GM21367 (cell line): ENCODE data around the gene FOXL3.
"Not testable (repeated sequence)": the region's sequence is repeated elsewhere in the genome, so short reads cannot be mapped to it uniquely, and the experiment has no call there.

Source experiments
- ATAC-seq: cut with Tn5 transposase; IDR thresholded peaks from one replicate; pipeline ENCODE4 v1.9.1; 2021; ENCODE audit not compliant: unreplicated experiment

FOXL3 gene

DNA sequence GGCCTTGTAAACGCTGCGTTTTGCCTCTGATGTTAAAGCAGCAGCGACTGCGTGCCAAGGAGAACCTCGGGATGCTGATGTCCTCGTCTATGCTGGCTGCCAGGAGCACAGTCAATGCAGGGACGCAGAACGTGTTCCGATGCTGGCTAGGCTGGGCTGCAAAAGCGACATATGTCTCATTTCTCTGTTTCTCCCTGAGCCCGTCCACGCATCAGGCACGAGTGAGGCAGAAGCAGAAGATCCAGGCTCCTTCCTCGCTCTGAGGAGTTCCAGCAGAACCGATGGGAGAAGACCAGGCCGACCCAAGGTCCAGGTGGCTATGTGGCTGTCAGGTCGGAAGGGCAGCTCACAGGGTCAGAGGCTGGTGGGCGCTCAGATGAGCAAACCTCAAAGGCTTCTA, 3.7 kb upstream of the FOXL3 start:
- no peak for ATAC-seq

DNA sequence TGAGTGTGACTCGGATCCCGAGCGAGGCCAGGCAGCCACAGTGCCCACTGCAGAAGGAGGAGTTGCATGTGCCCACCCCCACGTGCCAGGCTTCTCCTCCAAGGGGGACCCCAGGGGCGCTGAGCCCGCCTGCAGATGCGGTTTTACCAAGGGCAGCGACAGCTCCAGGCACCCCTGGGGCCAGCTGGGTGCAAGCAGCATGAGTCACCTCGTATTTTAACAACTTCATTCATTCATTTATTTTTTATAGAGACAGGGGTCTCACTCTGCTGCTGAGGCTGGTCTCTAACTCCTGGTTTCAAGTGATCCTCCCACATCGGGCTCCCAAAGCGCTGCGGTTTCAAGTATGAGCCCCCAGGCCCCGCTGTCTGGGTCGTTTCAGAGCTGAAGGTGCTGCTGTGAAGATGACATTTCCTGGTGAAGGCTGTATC, 1.3 kb upstream of the FOXL3 start:
- no peak for ATAC-seq

DNA sequence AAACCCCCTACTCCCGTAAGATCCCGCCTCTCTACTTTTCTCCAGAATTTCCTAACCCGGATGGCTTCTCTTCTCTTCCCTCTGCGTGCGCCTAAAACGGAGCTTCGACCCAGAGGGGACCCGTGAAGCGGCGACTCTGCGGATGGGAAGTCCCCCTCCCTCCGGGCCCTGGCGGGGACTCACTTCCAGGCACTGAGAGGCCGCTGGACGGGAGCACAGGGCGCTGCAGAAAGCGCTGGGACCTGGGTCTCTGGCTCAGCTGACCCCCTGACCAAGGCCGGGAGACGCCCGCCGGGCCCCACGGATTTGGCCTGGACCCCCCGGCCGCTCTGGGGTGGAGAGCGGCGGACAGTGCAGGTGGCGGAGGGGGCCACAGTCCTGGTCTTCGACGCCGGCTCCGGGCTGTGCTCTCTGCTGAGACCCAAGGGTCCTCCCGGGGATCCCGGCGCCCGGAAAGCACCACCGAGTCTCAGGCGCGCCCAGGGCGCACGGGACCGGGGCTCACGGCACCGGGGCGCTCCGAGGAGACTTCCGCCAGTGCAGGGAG, 688 bp upstream of the FOXL3 start:
- ATAC-seq, result no peak

DNA sequence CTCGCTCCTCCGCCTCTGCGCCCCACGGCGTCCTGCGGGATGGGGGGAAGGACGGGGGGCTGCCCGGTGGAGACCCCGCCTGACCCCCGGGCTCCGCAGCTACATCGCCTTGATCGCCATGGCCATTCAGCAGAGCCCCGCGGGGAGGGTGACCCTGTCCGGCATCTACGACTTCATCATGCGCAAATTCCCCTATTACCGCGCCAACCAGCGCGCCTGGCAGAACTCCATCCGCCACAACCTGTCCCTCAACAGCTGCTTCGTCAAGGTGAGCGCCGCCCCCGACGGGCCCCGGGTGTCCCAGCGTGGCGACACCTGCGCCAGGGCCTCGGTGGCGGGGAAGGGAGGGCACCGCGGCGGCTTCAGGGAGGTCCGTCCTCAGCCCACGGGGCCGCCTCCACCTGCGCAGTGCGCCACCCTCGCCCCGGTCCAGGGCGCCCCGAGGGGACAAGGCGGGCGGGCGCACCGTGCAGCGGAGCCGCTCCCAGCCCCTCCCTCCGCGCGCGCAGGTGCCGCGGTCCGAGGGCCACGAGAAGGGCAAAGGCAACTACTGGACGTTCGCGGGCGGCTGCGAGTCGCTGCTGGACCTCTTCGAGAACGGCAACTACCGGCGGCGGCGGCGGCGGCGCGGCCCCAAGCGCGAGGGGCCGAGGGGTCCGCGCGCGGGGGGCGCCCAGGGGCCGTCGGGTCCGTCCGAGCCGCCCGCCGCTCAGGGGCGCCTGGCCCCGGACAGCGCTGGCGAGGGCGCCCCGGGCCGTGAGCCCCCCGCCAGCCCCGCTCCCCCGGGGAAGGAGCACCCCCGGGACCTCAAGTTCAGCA, 793 bp downstream of the FOXL3 start:
- ATAC-seq, result no peak

DNA sequence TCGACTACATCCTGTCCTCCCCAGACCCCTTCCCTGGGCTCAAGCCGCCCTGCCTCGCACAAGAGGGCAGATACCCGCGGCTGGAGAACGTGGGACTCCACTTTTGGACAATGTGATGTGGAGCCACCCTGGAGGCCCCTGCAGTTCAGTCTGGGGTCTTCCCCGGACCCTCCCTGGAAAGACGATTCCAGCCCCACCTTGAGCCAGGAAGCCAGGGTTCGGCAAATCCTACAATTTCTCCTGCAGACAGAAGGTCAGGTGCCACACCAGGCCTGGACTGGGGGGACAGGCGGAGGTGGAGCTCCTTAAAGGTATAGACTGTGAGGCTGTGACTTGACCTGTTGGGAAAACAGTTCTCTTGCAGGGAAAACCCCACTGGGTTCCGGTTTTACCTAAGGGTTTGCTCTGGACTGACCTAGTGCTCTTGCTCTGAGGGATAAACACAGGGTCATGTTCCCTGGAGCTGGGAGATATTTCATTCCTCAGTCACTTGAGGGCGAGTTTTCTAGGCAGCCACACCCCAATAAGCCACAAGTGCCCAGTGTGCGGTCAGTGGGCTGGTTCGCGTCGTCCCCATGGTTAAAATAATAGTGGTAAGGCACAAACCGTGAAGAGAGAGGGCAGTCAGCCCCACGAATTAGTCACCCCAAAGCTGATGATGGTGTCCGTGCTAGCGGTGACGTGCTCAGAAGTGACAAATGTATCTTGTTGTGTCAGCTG, 1.6 kb downstream of the FOXL3 start:
- no peak for ATAC-seq

DNA sequence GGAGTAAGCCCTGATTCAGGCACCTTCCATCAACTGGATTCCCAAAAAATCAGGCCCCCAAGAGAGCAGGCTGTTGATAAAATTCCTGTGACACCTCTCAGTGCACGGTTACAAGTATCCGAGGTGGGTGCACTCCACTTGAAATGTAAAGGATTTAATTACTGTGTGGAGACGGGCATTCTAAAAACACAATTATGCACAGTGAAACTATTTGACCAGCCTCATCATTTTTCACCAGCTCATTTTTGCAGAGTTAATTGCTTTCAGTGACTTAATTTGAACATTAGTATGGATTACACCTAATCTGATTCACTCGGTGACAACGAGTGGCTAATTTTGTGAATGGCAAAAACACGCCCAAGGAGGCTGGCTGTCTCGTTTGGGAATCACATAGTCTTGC, 2.3 kb downstream of the FOXL3 start:
- no peak for ATAC-seq

DNA sequence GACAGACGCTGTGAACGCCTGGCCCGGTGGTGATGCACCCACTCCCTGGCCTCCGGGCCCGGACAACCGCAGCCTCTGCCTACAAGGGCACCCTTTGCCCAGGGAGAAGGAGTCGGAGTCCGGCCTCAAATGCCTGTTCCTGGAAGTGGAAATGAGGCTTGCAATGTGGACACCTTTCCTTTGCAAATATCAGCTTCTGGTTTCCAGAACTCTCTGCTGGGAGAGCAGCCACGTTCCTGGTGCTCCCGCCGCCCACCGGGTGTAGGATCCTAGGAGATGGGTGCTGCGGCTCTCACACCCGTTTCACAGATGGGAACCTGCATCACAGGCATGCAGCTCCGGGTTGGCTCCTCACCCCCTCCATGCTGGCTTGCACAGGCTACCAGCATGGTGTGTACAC, 2.9 kb downstream of the FOXL3 start:
- ATAC-seq, result no peak

DNA sequence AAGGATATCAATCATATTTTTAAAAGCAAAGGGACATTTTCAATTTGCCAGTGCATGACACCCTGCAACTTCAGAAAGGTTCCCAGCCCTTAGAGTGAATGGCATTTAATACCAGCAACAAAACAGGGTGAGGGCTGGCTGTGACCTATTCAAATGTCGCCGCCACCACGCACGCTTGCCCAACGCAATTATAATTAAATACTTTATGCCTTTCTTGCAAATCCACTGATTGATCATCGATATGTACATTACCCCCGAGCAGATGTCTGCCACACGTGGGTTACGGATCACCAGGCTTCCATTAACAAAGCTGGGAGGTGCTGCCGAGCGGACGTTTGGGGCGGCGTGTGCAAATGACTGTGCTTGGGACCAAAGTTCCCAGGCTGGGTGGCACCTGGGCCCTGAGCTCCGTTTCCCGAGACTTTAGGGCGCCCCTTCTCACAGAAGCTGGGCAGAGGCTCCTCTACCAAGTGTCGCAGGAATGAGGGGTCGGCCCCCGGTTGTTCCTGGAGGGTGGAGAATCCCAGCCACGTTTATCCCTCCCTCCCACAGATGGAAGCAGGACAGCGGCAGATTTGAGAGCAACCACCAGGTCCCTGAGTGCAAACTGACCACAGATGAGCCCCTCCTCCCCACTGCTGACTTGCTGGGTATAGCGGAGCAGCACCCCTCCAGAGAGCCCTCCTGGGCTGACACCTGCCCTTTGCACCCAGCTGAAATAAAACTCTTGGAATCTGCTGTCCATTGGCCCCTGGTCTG, 3.9 kb downstream of the FOXL3 start:
- no peak for ATAC-seq

DNA sequence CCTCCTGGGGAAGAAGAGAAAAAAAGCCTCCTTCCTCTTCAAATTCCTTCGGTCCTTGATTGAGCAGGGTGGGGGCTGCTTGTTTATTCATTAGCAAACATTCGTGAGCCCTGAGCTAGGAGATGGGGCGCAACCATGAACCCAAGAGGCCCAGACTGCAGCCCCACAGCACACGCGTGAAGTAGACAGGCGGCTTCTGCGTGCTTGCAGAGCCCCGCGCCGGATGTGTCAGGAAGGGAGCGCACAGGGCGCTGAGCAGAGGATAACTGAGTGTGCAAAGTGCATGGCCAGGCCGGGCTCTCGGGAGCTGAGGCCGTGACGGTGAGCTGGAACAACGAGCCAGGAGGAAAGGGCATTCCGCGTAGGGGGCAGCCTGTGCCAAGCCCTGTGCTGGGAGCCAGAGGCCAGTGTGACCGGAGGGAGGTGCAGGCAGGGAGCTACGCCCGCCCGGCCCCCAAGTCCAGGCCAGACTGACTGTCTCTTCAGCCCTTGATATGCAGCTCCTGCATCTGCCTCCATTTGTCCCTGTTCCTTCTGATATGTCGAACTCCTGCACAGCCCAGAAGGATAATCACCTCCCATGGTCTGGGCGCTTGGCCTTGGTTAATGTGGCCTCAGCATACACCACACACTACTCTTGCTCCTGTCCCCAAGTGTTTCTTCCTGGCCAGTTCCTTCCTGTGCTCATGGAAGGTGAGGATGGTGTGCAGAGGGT, 4.6 kb downstream of the FOXL3 start:
- ATAC-seq, result no peak

DNA sequence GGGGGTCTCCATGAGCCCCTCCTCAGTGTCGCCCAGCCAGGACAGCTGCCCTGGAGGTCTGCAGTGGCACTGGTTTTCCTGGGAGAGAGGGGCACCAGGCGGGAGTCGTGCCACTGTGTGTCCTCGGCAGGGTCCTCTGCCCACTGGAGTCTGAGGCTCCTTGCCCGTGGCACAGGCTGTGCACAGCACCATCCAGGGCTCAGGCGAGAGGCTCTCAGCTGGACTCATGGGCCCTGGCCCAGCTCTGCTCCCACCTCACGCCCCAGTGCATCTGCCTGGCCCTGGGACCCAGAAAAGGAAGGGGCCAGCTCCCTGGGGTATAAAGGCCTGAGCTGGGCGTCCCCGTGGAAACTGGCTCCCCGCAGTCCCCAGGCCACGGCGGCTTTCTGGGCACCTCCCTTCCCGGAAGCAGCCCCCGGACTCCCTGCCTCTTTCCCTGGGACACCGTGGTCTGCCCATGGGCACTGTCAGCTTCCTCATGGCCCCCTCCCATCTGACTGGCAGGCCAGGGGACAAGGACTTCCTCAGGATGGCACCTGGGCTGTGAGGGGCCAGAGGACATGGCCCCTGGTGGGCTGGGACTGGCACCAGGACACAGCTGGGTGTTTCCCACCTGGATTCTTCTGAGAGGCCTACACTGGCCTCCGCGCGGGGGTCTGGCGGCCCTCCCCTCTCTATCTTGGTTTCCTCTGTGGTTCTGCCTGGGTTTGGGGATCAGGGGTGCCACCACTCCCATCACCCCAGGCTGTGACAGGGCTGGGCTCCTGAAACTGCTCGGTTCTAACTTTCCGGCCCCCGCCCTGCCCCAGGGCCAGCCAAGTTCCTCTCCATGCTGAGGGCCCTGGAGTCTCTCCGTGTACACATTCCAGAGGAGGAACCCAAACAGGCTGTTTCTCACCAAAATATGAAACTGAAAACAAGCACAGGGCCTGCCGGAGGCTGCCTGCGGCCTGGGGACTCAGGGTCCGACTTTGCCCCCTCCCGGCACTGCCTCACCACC, 5.5 kb downstream of the FOXL3 start:
- ATAC-seq, result no peak

DNA sequence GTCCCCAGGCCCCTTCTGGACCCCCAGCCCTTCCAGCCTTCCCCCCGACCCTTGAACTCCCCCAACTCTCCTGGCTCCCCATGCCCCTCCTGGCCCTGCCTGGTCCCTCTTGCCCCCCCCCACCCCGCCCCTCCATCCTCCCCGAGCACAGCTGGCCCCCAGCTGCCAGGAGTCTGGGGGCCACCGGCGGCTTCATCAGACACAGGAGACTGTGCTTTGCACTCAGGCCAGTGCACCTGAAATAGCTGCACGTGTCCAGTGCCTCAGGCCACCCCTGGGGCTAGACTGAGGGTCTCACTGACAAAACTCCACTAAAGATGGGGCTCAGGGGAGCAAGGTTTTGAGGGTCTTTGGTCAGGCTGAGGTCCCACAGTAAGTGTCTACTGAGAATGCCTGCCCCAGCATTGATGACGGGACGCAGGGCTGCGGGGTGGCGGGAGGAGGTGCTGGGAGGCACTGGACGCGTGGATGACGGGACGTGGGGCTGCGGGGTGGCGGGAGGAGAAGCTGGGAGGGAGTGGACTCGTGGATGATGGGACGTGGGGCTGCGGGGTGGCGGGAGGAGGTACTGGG, 6.5 kb downstream of the FOXL3 start:
- no peak for ATAC-seq

DNA sequence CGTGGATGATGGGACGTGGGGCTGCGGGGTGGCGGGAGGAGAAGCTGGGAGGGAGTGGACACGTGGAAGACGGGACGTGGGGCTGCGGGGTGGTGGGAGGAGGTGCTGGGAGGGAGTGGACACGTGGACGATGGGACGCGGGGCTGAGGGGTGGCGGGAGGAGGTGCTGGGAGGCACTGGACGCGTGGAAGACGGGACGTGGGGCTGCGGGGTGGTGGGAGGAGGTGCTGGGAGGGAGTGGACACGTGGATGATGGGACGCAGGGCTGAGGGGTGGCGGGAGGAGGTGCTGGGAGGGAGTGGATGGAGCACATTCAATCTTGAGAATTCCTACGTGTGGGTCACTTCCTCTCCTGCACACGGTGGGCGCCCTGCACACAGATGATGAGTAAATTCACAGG, 7.2 kb downstream of the FOXL3 start:
- ATAC-seq, result not testable (repeated sequence)

DNA sequence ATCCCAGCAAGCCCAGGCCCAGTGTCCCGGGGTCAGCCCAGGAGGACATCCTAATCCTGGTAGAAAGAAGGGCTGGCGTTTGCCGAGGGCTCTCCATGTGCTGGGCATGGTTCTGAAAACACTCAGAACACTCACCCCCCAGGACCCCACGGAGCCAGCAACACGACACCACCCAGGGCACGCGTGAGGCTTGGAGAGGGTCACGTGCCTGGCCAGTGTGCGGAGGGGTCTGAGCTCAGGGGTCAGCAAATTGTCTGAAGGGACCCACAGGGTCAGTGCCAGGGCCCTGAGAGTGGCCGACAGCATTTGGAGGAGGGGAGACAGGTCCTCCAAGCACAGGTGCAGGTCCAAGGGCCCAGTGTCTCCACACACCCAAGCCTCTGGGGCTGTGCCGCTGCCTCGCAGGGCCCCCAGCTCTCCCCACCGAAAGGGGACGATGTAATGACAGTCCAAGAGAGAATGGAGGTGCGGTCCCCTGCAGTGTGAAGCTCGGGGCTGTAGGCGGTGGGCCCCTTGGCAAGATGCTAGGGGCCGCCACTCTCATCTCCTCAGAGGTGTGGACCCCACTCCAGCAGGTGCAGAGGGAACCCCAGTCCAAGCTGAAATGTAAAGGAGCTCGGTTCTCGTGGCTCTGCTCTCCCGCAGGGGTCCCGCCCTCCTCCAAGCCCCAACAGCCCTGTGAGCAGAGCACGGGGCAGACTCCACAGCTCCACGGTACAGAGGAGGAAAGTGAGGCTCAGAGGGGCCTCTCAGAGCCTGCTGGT, 7.8 kb downstream of the FOXL3 start:
- ATAC-seq, result no peak

DNA sequence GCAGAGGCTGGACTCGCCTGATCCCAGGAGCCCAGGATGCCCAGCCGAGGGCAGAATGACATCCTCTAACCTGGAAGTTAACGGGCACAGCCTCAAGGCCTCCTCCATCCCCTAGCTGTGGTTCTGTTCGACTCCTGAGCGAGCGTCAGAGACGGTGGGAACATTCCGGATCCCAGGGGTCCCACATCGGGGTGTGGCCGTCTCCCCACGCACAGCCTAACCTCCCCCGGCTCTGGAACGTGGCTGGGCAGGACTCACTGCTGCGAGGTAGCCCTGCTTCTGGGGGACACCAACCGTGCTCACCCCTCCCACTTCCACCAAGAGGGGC, 8.4 kb downstream of the FOXL3 start:
- no peak for ATAC-seq

DNA sequence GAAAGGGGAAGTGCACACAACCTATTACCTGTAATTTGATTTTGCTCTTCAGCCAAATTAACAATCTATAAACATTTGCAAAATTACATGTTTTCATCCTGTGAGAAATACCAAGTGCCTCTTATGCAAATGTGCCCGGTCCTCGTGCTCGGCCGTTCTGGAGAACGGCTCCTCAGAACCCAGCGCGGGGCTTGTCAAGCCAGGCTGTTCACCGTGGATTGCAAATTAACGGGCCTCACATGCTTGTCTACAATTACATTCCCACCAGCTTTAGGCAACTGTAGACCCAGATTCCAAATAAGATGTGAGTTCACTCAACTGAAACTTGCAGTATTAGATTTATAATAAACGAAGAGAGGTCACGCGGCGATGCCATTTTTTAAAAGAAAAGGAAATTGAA, 8.8 kb downstream of the FOXL3 start:
- no peak for ATAC-seq

DNA sequence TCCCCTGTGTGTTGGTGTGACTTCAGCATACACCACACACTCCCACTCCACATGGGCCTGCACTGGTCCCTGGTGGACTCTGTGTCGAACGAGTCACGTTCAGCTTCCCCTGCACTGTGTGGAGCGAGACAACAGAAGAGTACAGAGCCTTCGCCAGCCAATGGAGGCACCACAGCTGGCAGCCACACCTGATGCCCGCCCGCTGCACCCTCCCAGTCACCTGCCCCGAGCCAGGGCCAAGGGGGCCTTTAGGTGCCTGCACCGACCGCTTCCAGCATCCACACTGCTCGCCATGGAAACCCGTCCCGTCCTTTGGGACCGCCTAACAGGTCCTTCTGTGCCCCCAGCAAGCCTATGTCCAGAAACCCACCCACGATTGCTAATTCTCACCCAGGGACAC, 9.2 kb downstream of the FOXL3 start:
- no peak for ATAC-seq

DNA sequence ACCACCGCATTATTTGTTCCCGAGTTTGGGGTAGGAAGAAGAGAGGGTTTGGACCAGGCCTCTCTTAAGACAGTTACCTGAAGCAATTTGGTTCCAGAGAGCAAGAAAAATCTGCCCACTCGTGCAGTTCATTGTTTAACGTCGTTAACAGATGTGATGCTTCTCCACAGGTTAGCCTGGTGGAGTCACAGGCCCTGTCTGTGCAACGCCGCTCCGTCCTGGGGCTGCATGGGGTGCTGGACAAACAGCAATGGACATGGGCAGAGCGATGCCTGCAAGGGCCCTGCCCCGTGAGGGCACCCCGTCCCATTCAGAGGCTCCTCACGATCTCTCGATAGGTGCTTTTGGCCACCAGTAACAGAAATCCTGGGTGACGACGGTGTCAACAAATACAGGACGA, 9.7 kb downstream of the FOXL3 start:
- ATAC-seq, result no peak

DNA sequence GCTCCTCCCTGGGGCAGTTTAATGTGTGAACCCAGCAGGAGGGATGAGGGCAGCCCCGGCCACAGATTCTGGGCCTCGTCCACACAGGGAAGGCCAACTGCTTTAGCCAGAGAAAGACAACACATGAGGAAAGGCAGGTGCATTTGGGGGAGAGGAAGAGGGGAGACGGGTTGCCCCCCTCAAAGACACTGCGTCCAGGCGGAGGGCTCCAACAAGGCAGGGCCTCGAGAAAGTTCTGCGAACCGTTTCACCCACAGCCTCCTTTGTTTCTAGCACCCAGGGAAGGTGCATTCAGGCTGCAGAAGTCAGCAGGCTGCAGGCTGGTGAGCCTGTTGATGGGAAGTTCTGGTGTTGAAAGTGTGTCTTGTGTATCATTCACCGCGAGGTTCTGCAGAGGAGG, 10.1 kb downstream of the FOXL3 start:
- no peak for ATAC-seq
